Keratinocyte (primary cell): ENCODE results near the gene MROH7. TPM values are rescaled to one million over a fixed set of nuclear protein-coding genes. Genes with fewer than 3 reads are reported as not detected.
A peak's percentile ranks its signal among the peaks of the same experiment; 100 is the strongest.

Experiments
- DNase-seq: peaks from one replicate; pipeline ENCODE4 v3.0.0-alpha.2; 2011; ENCODE audit warnings: low read depth, missing footprints, low spot score
- FAIRE-seq: peaks from 2 replicates; lab custom pipeline; 2011; peaks lifted over from hg19 to GRCh38; lab: Jason Lieb, UNC
- H2AFZ ChIP-seq: 2 replicates; pipeline ENCODE4 v1.6.0; 2012; ENCODE audit warnings: low read length, control low read depth, inconsistent platforms; ENCODE audit not compliant: control insufficient read depth
- H3K27ac ChIP-seq: 2 replicates; pipeline ENCODE4 v1.5.1; 2011; ENCODE audit warnings: low read length; ENCODE audit not compliant: control insufficient read depth, insufficient read depth
- H3K27me3 ChIP-seq: 3 replicates; pipeline ENCODE4 v1.6.0; 2011; ENCODE audit warnings: low read length; ENCODE audit not compliant: control insufficient read depth, insufficient read depth; ENCODE audit errors: extremely low read depth
- H3K36me3 ChIP-seq, 2 experiments: 2 replicates in 1 of 2; 3 replicates in 1 of 2; pipeline ENCODE4 v1.5.1; 2011; ENCODE audit warnings: low read length in 2 of 2, mild to moderate bottlenecking in 1 of 2; ENCODE audit not compliant: control insufficient read depth in 2 of 2, insufficient read depth in 2 of 2; ENCODE audit errors: extremely low read depth in 1 of 2
- H3K4me1 ChIP-seq: 3 replicates; pipeline ENCODE4 v1.5.1; 2011; ENCODE audit warnings: low read length; ENCODE audit not compliant: control insufficient read depth, insufficient read depth; ENCODE audit errors: extremely low read depth
- H3K4me2 ChIP-seq: 3 replicates; pipeline ENCODE4 v1.6.0; 2011; ENCODE audit warnings: low read depth, low read length; ENCODE audit not compliant: control insufficient read depth, insufficient read depth; ENCODE audit errors: extremely low read depth
- H3K4me3 ChIP-seq, 3 experiments: fragments of 200-600 bp in 1 of 3; sonication (generic) in 1 of 3; 2 replicates in 2 of 3; 3 replicates in 1 of 3; pipeline ENCODE4 v1.5.1; 2011 to 2016; ENCODE audit warnings: low read length in 3 of 3, mild to moderate bottlenecking in 3 of 3, control low read depth in 2 of 3, inconsistent platforms in 1 of 3, low read depth in 1 of 3, mixed read lengths in 1 of 3, mixed run types in 1 of 3, moderate library complexity in 1 of 3; ENCODE audit not compliant: control insufficient read depth in 2 of 3, insufficient read depth in 2 of 3; ENCODE audit errors: extremely low read depth in 1 of 3
- H3K79me2 ChIP-seq: 2 replicates; pipeline ENCODE4 v1.6.0; 2012; ENCODE audit warnings: low read length; ENCODE audit not compliant: control insufficient read depth, insufficient read depth
- H3K9ac ChIP-seq: 3 replicates; pipeline ENCODE4 v1.6.0; 2011; ENCODE audit warnings: low read length; ENCODE audit not compliant: control insufficient read depth, insufficient read depth; ENCODE audit errors: extremely low read depth
- H3K9me1 ChIP-seq: 3 replicates; pipeline ENCODE4 v1.6.0; 2011; ENCODE audit warnings: low read length; ENCODE audit not compliant: control insufficient read depth, insufficient read depth; ENCODE audit errors: extremely low read depth
- H3K9me3 ChIP-seq: 2 replicates; pipeline ENCODE4 v1.5.1; 2012; ENCODE audit warnings: low read depth, low read length; ENCODE audit not compliant: control insufficient read depth
- H4K20me1 ChIP-seq: 3 replicates; pipeline ENCODE4 v1.6.0; 2011; ENCODE audit warnings: low read length; ENCODE audit not compliant: control insufficient read depth, insufficient read depth; ENCODE audit errors: extremely low read depth
- EZH2 ChIP-seq: IDR thresholded peaks from one replicate; pipeline ENCODE4 v1.6.1; 2012; ENCODE audit warnings: inconsistent platforms, mild to moderate bottlenecking, low read length, moderate library complexity
- dilution Hi-C: fragments of 300-500 bp; cut with MboI; formaldehyde crosslinking; loops from one replicate; pipeline ENCODE4 v1.7.0; 2020; ENCODE audit warnings: low sequenced_read_pairs; ENCODE audit not compliant: extremely low pct_ligation_motif_present
- polyA plus RNA-seq, 5 experiments: library from polyadenylated mRNA; depleted of rRNA in 3 of 5; stranded (reverse) in 3 of 5; stranded (forward) in 1 of 5; unstranded in 1 of 5; fragments of >200 nt; gene quantifications; 1 replicate in 1 of 5; 2 replicates in 3 of 5; 3 replicates in 1 of 5; pipeline versions ENCODE4 v1.2.1 to v1.2.3, GENCODE V29; 2011 to 2012; ENCODE audit warnings: missing spikeins in 2 of 5, low read depth in 1 of 5, low replicate concordance in 1 of 5
- TF ChIP-seq, protein P1 (sequence below), 3 experiments: IDR thresholded peaks in 1 of 3; conservative IDR thresholded peaks in 1 of 3; optimal IDR thresholded peaks in 1 of 3; 2 replicates in 2 of 3; 3 replicates in 1 of 3; pipeline versions ENCODE3 to v1.5.1; 2011; ENCODE audit warnings: low read length in 3 of 3, mild to moderate bottlenecking in 3 of 3, moderate library complexity in 2 of 3, control low read depth in 1 of 3, inconsistent platforms in 1 of 3; ENCODE audit not compliant: insufficient read depth in 2 of 3; ENCODE audit errors: extremely low read depth in 1 of 3

The MROH7 gene
- polyA plus RNA-seq, 1 donor (not counting 4 experiments of a cell fraction or from before 2014, with no cell fraction given), result not detected

DNA sequence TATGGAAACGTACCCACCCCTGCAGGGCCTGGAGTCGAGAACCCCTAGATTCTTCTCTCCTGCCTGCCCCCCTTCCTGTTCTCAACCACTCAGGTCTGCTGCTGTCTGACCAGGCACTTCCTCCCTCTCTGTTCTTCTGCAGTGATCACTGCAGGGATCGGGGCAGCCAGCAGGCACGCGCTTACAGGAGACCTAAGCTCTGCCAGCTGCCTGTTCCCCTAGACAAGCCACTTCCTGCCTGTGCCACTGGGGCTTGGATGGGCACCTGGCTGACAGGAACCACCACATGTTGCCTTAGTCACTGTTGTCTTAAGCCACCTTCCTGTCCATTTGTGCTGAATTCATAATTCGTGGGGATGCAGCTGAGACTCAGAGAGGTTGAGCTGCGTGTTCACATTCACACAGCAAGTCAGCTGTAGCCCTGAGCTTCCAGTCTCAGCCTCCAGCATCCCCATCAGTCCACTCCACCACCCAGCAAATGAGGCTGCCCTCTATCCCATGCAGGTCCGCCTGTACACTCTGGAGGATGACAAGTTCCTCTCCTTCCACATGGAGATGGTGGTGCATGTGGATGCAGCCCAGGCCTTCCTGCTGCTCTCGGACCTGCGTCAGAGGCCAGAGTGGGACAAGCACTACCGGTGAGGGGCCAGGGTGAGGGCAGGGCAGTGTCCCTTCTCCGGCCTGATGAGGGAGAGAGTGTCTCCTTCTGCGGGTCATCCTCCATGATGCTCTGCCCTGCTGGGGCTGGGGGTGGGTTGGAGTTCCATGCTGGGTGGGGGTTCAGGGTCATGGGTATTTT lies 36.8 kb upstream of the MROH7 start:
- no peaks in the 10 kb centered on the region for H3K36me3 ChIP-seq
- no peaks in the 10 kb centered on the region for H3K79me2 ChIP-seq
- H2AFZ ChIP-seq, result peak overlapping the region; percentile 23
- TF ChIP-seq EZH2, result no peak
- TF ChIP-seq, protein P1, sequence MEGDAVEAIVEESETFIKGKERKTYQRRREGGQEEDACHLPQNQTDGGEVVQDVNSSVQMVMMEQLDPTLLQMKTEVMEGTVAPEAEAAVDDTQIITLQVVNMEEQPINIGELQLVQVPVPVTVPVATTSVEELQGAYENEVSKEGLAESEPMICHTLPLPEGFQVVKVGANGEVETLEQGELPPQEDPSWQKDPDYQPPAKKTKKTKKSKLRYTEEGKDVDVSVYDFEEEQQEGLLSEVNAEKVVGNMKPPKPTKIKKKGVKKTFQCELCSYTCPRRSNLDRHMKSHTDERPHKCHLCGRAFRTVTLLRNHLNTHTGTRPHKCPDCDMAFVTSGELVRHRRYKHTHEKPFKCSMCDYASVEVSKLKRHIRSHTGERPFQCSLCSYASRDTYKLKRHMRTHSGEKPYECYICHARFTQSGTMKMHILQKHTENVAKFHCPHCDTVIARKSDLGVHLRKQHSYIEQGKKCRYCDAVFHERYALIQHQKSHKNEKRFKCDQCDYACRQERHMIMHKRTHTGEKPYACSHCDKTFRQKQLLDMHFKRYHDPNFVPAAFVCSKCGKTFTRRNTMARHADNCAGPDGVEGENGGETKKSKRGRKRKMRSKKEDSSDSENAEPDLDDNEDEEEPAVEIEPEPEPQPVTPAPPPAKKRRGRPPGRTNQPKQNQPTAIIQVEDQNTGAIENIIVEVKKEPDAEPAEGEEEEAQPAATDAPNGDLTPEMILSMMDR (optimal IDR thresholded peaks at IDR 0.05 in 1 of 3, IDR thresholded peaks at IDR 0.05 in 1 of 3, conservative IDR thresholded peaks at IDR 0.05 in 1 of 3; ENCODE audit: extremely low read depth in 1 of 3, insufficient read depth in 2 of 3, low read length in 3 of 3), result no peak
- no peak overlapping the region for H3K9ac ChIP-seq
- no peaks in the 10 kb centered on the region for H3K9me3 ChIP-seq
- H3K4me1 ChIP-seq, result peaks cover 13% of the 10 kb centered on the region
- dilution Hi-C loops, result no loop called here
- H3K4me3 ChIP-seq, result no peak overlapping the region
- no peaks in the 10 kb centered on the region for H3K27me3 ChIP-seq
- peak overlapping the region; percentile 18 for H3K4me2 ChIP-seq
- no peak for DNase-seq
- H4K20me1 ChIP-seq, result no peaks in the 10 kb centered on the region
- no peak overlapping the region for H3K27ac ChIP-seq
- FAIRE-seq, result peak; percentile 87
- H3K9me1 ChIP-seq, result no peaks in the 10 kb centered on the region

DNA sequence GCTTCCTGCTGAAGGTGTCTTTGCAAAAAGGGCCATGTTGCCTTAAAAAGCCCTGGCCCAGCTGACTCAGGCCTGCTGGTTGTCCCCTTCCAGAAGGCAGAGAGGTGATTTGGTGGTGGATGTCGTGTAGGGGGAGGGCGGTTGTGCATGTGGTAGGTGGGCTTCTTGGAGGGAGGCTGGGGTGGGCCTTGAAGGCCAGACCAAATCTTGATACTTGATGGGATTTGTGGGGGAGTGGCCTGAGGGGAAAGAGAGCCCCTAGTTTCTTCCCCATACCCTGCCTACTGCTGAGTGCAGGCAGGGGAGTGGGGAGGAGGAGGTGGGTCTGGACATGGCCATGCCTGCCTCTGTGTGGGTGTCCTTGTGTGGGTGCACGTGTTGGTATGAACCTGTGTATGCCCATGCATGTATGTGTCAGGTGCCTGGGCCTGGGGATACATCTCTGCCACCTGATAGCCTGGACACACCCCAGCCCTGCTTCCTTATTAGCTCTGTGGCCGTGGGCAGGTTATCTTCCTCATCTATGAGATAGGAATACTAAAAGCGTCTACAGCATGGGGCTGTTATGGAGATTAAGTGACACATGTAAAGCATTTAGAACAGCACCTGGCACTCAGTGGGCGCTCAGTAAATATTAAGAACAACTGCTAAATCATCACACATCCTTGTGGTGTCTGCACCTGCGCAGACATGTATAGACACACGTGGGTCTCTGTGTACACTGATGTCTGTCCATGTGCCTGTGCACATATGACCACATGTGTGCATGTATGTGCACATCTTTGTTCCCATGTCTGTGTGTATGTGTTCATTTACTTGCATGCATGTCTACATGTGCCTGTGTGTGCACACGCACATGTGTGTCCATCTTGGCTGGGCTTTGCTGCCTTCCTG lies 35.2 kb upstream of the MROH7 start:
- peak; percentile 36 for FAIRE-seq
- peaks cover 13% of the 10 kb centered on the region for H3K4me1 ChIP-seq
- no peaks in the 10 kb centered on the region for H4K20me1 ChIP-seq
- H3K27ac ChIP-seq, result no peak overlapping the region
- no peak overlapping the region for H3K4me3 ChIP-seq
- dilution Hi-C loops, result no loop called here
- no peaks in the 10 kb centered on the region for H3K79me2 ChIP-seq
- H2AFZ ChIP-seq, result no peak overlapping the region
- no peak for TF ChIP-seq EZH2
- TF ChIP-seq, protein P1 (optimal IDR thresholded peaks at IDR 0.05 in 1 of 3, IDR thresholded peaks at IDR 0.05 in 1 of 3, conservative IDR thresholded peaks at IDR 0.05 in 1 of 3; ENCODE audit: extremely low read depth in 1 of 3, insufficient read depth in 2 of 3, low read length in 3 of 3), result no peak
- DNase-seq, result no peak
- H3K27me3 ChIP-seq, result no peaks in the 10 kb centered on the region
- H3K36me3 ChIP-seq, result no peaks in the 10 kb centered on the region
- H3K9me3 ChIP-seq, result no peaks in the 10 kb centered on the region
- H3K9me1 ChIP-seq, result peaks cover 2% of the 10 kb centered on the region
- H3K4me2 ChIP-seq, result no peak overlapping the region
- H3K9ac ChIP-seq, result no peak overlapping the region
